Natural killer cell (primary cell): ENCODE results near the gene ITGAV. TPM values are rescaled to one million over a fixed set of nuclear protein-coding genes. Genes with fewer than 3 reads are reported as not detected.
"Not testable (repeated sequence)": the region's sequence is repeated elsewhere in the genome, so short reads cannot be mapped to it uniquely, and the experiment has no call there.

Source experiments
- ATAC-seq, 3 donors: fragments of 150-1000 bp in 2 of 3; fragments of 200-7000 bp in 1 of 3; cut with Tn5 transposase; 1 replicate in 1 of 3; 2 replicates in 2 of 3; pipeline ENCODE4 v1.10.0; 2021; ENCODE audit warnings: mild to moderate bottlenecking in 2 of 3, moderate library complexity in 2 of 3
- DNase-seq, 2 donors: peaks; one replicate each; pipeline versions ENCODE4 v3.0.0 to v3.0.0-alpha.2; 2013 to 2021; ENCODE audit warnings: mixed read lengths in 1 of 2
- H3K27ac ChIP-seq: one replicate; pipeline ENCODE4 v1.5.1; 2013; ENCODE audit warnings: mild to moderate bottlenecking, low read length
- H3K27me3 ChIP-seq: one replicate; pipeline ENCODE4 v1.6.1; 2013; ENCODE audit warnings: low read length; ENCODE audit not compliant: control insufficient read depth, insufficient read depth
- H3K36me3 ChIP-seq: one replicate; pipeline ENCODE4 v1.6.1; 2013; ENCODE audit warnings: low read length; ENCODE audit not compliant: control insufficient read depth, insufficient read depth
- H3K4me1 ChIP-seq: one replicate; pipeline ENCODE4 v1.6.1; 2013; ENCODE audit warnings: low read length; ENCODE audit not compliant: control insufficient read depth, insufficient read depth
- H3K4me3 ChIP-seq: one replicate; pipeline ENCODE4 v1.5.1; 2013; ENCODE audit warnings: low read length
- H3K9me3 ChIP-seq: one replicate; pipeline ENCODE4 v1.6.1; 2013; ENCODE audit warnings: low read length; ENCODE audit not compliant: control insufficient read depth, insufficient read depth
- H3K27ac Mint-ChIP-seq, 2 donors: one replicate each; pipeline ENCODE4 v1.8.0; 2022; ENCODE audit warnings: mild to moderate bottlenecking in 2 of 2, mixed read lengths in 2 of 2, moderate library complexity in 1 of 2
- H3K27me3 Mint-ChIP-seq, 2 donors: one replicate each; pipeline ENCODE4 v1.8.0; 2022; ENCODE audit warnings: low read depth in 2 of 2, mixed read lengths in 2 of 2
- H3K36me3 Mint-ChIP-seq: one replicate; pipeline ENCODE4 v1.8.0; 2022; ENCODE audit warnings: mixed read lengths
- H3K4me1 Mint-ChIP-seq, 2 donors: one replicate each; pipeline ENCODE4 v1.8.0; 2022; ENCODE audit warnings: mixed read lengths in 2 of 2
- H3K4me3 Mint-ChIP-seq: one replicate; pipeline ENCODE4 v1.8.0; 2022; ENCODE audit warnings: mild to moderate bottlenecking, moderate library complexity, mixed read lengths
- H3K9me3 Mint-ChIP-seq, 2 donors: one replicate each; pipeline ENCODE4 v1.8.0; 2022; ENCODE audit warnings: mixed read lengths in 2 of 2
- CTCF ChIP-seq: fragments of 200-600 bp; IDR thresholded peaks from one replicate; pipeline ENCODE4 v1.8.0; 2022; ENCODE audit warnings: antibody characterized with exemption
- WGBS: methylation state at CpG from one replicate; pipeline ENCODE4 v1.1.7; 2013; ENCODE audit warnings: missing lambda C conversion rate; ENCODE audit not compliant: insufficient coverage; 5-methylcytosine and 5-hydroxymethylcytosine counted together
- intact Hi-C: fragments of 100-400 bp; cut with micrococcal nuclease; formaldehyde crosslinking; loops from one replicate; pipeline ENCODE4 v1.14.2; 2022
- total RNA-seq, 4 donors: library from RNA; stranded (reverse); fragments of 120-200 nt in 1 of 4; gene quantifications; one replicate each; pipeline versions ENCODE4 v1.2.3 to v1.2.4, GENCODE V29; 2013 to 2022

Gene ITGAV
- total RNA-seq, 3 donors from 2014 or later (not counting 1 experiment from before 2014, with no cell fraction given) = 10.7 to 14.7 (median 12.0) TPM

- Mint-ChIP-seq H3K27me3 (peaks cover 12 to 23% of the 10 kb centered on the region in 2 donors), H3K27ac (no peak overlapping the region), H3K4me3 (no peak overlapping the region), H3K36me3 (no peaks in the 10 kb centered on the region), H3K9me3 (peaks cover 0 to 2% of the 10 kb centered on the region in 2 donors), H3K4me1 (no peaks in the 10 kb centered on the region)
- ATAC-seq = no peak
- TF ChIP-seq CTCF = no peak
- intact Hi-C loops = no loop called here
- Histone ChIP-seq H3K27ac (no peak overlapping the region), H3K9me3 (no peaks in the 10 kb centered on the region), H3K4me3 (no peak overlapping the region), H3K36me3 (no peaks in the 10 kb centered on the region), H3K4me1 (no peaks in the 10 kb centered on the region), H3K27me3 (no peaks in the 10 kb centered on the region)
- 90% methylated on average over 6 of the region's 6 CpGs for WGBS
- no peak for DNase-seq
Measured at GRCh38 chr2:186561467-186562208, 28.2 kb upstream of the ITGAV start.

GRCh38 chr2:186562209-186562578, 27.7 kb upstream of the ITGAV start:
- no peaks in the 10 kb centered on the region for H3K36me3 Mint-ChIP-seq
- ATAC-seq = no peak
- no peaks in the 10 kb centered on the region for H3K27me3 ChIP-seq
- no peaks in the 10 kb centered on the region for H3K4me1 ChIP-seq
- H3K27me3 Mint-ChIP-seq = peaks cover 13 to 23% of the 10 kb centered on the region in 2 donors
- no peaks in the 10 kb centered on the region for H3K4me1 Mint-ChIP-seq
- intact Hi-C loops = no loop called here
- H3K4me3 Mint-ChIP-seq = no peak overlapping the region
- peaks cover 0 to 2% of the 10 kb centered on the region in 2 donors for H3K9me3 Mint-ChIP-seq
- no peak for TF ChIP-seq CTCF
- whole genome bisulfite sequencing = 91% methylated on average over 1 of the region's 1 CpG
- H3K27ac ChIP-seq = no peak overlapping the region
- no peak for DNase-seq
- no peaks in the 10 kb centered on the region for H3K36me3 ChIP-seq
- H3K27ac Mint-ChIP-seq = no peak overlapping the region
- H3K9me3 ChIP-seq = no peaks in the 10 kb centered on the region
- H3K4me3 ChIP-seq = no peak overlapping the region

GRCh38 chr2:186568600-186568999, 21.3 kb upstream of the ITGAV start:
- H3K36me3 ChIP-seq, H3K27me3 ChIP-seq, H3K9me3 ChIP-seq, H3K9me3 Mint-ChIP-seq, H3K27ac ChIP-seq, H3K4me1 ChIP-seq, H3K27ac Mint-ChIP-seq, DNase-seq, H3K4me1 Mint-ChIP-seq, ATAC-seq, H3K4me3 Mint-ChIP-seq, H3K4me3 ChIP-seq, H3K36me3 Mint-ChIP-seq, intact Hi-C loops: not testable (repeated sequence)
- 86% methylated on average over 1 of the region's 1 CpG for WGBS
- H3K27me3 Mint-ChIP-seq = peaks cover 13% of the 10 kb centered on the region in 2 donors

GRCh38 chr2:186569127-186569526, 20.7 kb upstream of the ITGAV start:
- intact Hi-C loops, H3K27ac Mint-ChIP-seq: not testable (repeated sequence)
- peaks cover 13% of the 10 kb centered on the region in 2 donors for H3K27me3 Mint-ChIP-seq

More at GRCh38 chr2:186569127-186569526, 20.7 kb upstream of the ITGAV start:
- H3K4me3 ChIP-seq, H3K36me3 Mint-ChIP-seq, H3K9me3 ChIP-seq, H3K36me3 ChIP-seq, H3K4me1 ChIP-seq, ATAC-seq, H3K9me3 Mint-ChIP-seq, DNase-seq, H3K4me3 Mint-ChIP-seq, H3K4me1 Mint-ChIP-seq, H3K27ac ChIP-seq, H3K27me3 ChIP-seq: not testable (repeated sequence)
- 93% methylated on average over 1 of the region's 1 CpG for WGBS
